HG03025 (cell line): ENCODE results near the gene IQCH.

ENCODE experiments used
- ATAC-seq: cut with Tn5 transposase; IDR thresholded peaks from one replicate; pipeline ENCODE4 v1.9.1; 2021; ENCODE audit warnings: mild to moderate bottlenecking, moderate library complexity; ENCODE audit not compliant: unreplicated experiment, low FRiP score

Gene IQCH

DNA sequence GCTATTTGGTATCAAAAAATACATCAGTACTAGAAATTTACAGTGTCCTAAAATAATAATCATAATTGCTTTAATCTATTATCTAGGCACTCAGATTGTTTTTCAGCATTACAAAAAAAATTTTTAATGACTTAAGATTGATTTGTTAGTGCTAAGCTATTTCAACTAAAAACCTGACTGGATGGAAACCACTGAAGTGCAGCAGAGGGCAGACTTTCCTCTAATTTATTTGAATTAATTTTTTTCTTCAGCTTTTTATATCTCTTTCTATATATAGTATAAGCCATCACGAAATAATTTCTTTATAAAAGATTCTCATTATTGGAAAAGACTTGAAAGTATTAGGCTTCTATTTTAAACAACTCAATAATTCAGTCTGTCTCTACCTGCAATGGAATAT lies 131.4 kb downstream of the IQCH start:
- no peak for ATAC-seq

DNA sequence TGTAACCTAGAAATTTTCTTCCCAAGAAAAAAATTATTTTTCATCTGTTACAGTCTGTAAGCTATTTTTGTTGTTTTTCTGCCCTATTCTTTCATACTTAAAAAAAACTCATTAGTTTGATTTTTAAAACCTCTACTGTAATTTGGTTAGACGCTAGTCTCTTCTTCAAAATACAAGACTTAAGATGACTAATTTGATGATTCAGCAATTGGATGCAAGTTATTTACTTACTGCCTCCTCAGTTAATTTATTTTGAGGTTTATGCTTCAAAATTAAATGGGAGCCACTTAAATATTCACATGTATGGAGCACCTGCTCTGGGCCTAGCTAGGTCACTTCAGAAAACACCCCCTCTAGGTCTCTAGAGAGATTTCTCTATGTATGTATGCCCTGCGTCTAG lies 132.4 kb downstream of the IQCH start:
- ATAC-seq: no peak

DNA sequence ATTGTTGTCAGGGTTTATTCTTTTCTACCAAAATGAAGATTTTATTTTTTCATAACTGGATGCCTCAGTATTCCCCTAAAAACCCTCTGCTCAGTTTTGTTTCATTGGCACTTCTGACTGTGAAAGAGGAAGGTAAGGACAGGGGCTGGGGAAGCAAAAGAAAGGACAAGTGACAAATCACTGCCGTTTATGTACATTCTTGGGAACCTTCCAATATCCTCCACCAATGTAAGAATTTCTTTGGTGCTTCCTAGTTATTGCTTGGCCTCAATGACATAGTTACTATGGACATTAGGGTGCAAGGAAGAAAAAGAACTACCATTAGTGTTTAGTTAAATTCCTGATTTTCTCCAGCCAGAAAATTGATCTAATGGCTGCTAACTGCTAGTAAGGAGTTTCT lies 135.4 kb downstream of the IQCH start:
- ATAC-seq: no peak

DNA sequence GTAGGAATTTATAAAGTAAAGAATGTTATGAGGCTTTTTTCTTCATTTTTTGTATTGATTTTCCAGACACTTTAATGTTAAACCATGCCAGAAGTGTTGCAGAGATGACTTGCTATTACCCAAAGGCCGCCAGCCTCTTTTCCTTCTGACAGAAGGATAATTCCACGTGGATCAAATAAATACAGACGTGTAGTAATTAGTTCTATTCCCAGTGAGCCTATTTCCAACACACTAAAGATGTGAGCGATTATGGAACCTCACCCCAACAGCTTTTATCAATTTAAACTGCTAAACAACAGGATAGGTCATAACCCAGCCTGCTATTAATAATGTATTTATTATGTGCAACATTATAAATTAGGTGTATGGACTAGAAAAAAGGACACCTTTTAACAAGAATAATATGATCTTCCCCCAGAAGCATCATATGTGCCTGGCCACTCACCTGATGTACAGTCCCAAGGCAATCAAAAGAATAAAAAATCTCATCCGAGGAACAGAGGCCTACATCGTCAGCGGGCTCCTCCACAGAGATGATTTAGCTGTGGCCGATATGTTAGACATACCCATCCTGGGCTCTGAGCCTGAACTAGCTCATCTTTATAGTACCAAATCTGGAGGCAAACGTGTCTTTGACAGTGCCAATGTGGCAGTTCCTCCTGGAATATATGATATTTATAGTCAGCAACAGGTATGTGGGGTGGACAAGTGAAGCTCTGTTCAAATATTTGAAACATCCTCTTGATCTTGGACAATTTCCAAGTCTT lies 140.5 kb downstream of the IQCH start:
- ATAC-seq: no peak

DNA sequence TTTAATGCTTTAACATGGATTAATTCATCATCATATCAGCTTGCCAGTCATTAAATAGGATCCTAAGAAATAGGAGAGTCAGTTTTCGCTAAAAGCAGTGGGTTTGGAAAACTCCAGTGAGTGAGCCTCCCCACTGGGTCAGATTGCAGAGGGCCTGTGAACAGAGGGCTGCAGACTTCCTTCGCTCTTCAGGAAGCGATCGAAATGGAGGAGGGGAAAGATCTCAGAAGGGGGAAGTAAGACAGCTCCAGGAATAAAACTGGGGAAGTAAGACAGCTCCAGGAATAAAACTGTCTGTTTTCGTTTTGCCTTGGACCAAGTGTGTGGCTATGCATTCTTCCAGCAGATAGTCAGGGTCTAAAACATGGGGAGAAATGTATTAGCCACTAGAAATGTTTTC lies 141.5 kb downstream of the IQCH start:
- ATAC-seq: no peak

DNA sequence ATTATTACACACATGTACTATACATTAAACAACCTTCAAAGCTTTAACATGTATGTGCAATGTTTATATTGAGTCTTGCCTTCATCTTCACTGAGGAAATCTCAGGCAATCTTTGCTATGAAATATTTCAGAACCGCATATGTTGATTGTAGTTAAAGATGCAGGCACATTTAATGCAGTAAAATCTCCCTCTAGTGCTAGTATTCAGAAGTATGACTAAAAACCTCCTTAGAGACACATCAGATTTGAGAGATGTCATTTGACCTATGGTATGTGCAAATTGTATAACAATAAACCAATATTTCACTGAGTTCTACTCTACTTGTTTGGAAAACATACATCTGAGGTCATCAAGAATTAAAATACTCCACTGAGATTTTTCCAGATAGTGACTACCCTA lies 142.6 kb downstream of the IQCH start:
- no peak for ATAC-seq

DNA sequence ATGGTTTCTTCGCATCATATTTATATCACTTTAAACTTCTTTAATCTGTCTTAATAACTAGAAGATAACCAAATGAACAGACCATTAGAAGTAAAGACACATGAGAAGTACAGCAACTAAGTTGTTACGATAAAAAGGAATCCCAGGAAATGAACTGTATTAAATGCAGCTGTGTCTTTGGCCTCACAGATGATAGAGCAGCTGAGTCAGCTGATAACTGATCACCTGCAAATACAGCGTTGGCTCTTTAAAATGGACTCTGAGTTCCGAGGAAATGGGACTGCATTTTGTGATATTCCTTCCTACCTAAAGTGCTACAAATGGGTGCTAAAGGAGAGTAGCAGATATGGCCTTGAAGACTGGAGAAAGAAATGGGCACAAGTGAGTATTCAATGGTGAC lies 145.3 kb downstream of the IQCH start:
- no peak for ATAC-seq

DNA sequence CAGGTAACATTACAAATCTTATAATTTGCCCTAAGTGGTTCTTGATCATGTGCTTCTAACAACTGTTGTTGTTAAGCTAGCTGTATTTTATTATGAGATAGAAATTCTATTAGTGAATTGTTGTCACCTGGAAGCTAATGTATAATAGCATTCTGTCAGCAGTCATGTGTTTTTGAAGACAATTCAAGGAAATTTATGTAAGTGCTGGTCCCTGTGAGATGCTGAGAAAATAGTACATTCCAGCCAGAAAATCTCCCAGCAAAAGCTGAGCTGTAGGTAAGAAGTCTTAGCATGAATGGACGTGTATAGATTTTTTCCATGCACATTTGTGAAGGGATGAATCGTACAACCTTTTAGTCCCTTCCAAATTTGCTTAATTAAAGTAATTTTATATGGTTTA lies 146.3 kb downstream of the IQCH start:
- ATAC-seq: no peak

DNA sequence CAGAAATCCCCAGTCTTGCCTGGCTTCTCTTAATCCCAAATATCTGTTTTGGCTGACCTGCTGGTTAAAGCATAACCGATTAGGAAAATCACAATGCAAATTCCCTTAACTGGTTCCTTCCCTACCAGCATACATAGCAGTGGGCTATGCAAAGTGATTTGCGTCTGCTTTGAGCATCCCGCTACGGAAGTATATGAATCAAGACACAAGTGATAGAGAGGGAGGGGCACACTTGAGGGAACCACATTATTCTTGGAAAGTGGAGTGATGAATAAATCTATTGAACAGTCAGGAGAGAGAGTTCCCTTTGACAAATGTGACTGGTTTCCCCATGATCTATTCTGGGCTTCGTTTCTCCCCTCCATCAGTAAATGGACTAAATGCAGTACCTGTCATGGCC lies 146.8 kb downstream of the IQCH start:
- ATAC-seq: no peak

DNA sequence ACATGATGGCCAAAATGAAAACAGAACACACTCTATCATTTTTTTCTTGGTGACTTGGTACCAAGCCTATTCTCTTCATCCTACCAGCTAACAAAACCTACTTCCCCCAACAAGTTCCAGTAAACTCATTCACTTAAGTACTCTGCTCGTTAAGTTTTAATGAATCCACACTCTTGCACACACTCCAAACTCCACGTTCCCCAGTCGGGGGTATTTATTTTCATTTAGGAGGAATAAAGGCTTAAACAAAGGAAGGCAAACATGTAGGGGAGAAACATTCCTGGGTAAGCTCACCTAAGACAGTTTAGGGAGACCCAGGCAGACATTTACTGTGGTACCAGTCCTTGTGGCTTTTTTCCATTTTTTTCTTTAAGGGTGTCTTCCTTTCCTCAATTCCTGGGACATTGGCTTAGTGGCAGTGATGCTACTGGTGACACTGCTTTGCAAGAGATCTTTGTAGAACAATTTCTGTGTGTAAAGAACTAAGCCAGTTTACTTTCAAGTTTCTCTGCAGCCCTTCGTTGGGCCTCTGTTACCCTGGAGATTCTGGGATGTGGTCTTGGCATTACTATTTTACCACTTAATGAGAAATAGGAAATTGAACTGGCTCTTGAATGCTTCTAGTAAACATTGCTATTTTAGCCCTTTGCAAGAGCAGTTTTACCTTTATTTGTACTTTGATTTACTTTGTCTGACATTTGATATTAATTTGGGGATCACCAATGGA lies 149.0 kb downstream of the IQCH start:
- ATAC-seq: no peak

DNA sequence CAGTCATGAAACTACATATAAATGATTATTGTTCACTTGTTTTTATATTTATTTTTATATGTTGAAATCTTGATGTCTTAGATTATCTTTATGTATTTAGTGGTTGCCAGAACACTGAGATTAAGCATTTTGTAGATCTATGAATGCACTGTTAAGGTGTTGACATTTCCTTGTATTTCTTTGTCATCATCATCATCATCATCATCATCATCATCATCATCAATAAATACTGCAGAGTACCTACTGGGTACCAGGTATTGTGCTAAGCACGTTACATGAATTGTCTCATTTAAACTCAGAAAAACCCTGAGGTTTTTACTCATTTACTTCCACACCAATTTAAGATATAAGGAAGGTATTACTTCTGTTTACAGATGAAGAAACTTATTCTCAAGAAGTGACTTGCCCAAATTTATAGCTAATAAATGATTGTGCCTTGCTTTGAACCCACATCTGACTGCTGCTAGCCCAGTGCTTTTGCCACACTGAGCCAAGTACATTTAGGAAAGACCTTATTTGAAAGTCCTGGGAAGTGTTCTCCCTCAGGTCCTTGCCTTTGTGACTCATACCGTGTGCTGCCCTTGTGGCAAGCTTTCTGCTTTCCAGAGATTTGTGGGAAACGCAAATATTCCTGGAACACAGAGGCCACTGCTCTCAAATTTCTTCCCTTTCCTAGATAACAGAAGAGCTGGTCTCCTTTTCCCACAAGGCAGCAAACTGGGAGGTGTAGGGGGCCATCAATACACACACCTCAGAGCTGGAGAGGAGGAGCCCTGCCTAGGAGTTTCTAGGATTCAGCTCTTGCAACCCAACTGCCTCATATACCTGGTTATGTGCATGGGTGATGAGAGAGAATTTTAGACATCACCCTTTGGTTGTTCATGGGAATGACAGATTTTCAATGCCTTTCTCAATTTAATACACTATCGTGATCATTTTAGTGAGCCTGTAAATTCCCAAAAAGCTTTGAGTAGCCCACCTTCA lies 150.9 kb downstream of the IQCH start:
- no peak for ATAC-seq

DNA sequence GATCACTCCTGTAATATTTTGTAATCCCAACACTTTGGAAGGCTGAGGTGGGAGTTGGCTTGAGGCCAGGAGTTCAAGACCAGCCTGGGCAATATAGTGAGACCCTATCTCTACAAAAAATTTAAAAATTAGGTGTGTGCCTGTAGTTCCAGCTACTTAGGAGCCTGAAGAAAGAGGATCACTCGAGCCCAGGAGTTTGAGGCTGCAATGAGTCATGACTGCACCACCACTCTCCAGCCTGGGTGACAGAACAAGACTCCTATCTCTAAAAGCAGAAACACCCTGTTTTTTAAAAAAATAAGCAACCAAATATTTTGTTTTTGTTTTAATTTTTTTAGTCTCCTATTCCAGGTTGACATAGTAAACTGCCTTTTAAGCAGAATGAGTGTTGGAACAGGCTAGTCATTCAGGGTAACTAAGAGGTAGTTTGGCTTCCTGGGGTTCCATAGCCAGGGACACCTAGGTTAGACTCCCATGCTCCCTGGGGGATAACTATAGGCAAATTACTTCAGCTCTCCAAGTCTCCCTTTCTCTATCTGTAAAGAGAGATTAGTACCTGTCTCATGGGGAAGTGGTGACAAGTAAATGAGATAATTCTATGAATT lies 151.8 kb downstream of the IQCH start:
- no peak for ATAC-seq

DNA sequence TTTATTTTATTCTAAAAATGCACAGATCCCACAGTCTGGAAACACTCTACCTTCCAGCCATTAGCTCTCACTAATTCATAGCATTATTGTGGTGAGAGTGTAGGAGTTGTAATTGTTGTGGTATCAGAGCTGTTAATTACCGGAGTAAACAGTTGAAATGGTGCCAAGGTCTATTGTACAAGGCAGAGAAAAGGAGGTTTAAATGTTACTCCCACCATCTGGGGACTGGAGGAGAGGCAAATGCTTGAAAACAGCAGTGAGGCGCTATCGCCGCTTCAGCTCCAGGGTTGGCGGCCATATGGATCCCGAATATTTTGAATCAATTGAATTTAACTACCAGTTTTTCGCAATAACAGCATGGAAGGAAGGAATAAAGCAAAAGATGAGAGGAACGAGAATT lies 153.2 kb downstream of the IQCH start:
- no peak for ATAC-seq

DNA sequence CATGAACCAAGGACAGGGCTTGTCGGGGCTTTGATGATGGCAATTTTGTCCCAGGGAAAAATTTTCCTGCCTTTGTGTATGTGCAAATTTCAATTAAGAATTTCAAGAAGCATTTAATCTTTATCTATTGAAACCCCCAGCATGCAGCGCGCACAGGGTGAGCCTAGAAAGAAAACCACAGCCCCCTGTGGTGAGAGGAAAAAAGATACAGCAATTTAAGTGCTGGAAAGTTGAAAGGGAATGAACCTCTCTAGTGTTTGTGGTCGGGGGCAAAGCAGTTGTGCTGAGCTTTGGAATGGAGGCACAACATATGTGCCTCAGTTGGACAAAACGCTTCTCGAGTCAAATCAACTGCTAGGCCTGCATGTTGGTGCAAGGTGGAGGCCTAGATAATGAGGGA lies 154.6 kb downstream of the IQCH start:
- no peak for ATAC-seq

DNA sequence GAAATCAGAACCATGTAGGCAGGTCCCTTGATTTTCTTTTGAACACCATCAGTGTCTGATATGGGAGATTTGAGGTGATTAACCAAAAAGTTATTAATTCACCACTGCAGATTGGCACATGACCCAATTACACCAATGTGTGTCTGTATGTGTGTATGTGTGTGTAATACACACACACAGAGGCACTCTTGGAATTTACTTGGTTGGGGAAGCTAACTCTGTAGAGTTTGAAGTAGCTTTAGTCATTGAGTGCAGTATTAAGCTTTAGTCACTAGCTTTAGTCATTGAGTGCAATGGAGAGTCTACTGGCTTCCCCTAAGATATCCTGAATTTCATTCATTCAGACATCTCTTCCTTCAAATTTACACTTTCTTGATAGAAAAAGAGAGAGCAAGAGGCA lies 156.9 kb downstream of the IQCH start:
- no peak for ATAC-seq

DNA sequence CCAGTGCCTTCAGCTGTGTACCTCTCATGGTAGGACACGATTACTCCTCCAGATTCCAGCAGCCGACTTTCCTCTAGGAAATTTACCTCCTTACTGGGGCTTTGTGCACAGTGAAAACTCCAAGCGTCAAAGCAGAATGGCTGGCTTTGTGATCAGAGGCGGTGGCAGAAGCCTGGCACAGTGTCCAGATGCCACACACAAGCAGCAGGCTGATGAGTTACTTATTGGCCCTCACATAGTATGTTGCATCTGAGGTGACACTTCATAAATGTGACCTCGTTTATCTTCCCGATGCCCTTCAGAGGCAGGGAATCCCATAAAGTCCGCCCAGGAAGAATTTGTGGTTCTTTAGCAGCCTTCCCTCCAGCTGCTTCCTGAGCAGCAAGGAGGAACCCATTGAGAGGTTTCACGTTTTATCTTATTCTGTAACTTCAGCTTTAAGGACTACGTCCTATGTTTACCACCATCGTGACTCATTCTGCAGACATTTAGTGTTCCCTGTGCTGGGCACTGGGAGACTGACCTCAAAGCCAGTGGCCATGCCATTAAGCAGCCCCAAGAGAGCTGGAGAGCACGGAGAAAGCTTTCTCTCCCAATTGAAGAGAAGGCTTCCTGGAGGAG lies 159.3 kb downstream of the IQCH start:
- no peak for ATAC-seq

DNA sequence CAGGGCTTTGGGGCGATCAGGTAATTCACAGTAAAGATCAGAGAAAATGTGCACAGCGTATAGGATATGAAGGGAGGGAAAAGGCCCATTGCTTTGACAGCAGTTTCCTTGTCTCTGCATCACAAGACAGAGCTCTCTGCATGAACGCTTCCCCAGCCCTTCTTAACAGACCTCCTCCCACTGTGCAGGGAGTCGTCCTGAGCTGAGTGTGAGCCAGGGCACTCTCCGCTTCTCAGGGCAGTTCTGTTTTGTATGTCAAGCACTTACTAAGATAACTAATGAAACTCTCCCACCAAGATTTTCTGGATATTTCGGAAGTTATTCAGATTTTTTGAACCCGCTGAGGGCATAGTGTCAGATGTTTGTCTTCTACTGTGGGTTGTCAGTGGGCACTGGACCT lies 160.6 kb downstream of the IQCH start:
- no peak for ATAC-seq

DNA sequence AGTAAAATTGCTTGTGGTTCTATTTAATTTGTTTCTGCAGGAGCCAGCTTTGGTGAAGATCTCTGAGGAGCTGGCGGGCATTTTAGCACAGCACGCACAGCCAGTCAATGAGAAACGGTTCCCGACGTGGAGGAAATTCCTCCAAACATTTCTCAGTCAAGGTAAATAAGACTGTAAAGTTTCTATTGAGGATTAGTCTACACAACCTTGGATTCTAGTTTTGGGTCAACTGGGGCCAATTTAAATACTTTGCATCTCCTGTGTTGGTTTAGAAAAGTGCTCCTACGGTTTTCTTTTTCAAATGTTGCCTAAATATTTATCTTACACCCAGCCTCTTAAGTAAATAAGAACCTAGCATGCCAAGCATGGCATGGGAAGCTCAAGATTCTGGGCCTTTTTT lies 162.3 kb downstream of the IQCH start:
- ATAC-seq: no peak

DNA sequence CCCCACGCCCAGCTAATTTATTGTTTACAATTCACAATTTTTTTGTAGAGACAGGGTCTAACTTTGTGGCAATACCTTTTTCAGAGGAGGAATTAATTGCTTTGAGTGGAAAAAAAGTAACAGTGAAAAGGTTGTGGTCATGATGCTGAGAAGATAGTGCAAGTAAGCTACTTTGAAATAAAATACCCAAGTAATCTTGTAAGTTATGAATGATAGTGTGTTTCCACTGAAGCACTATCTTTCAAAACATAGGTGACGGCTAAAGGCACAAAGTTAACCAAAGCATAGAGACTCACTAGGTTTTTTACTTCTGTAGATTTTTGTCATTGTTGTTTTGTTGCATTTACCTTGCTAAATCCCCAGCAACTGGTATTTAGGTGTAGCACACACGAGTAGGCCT lies 165.1 kb downstream of the IQCH start:
- ATAC-seq: no peak

DNA sequence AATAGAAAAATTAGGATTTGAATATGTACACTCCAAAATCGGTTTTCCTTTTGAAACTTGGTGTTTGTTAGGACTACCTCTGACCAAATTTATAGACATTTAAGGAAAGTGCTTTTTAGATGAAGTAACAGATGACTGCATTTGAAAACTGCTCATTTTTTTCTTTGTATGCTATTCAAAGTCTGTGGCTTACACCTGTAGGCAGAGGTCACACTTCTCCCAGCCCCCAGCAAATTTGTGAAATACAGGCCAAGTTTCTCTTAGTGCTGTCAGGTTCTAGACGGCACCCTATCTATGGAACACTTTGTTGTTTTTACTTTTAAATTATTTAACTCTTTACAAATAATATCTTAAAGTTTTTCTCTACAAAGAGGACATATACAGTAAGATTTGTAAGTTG lies 165.6 kb downstream of the IQCH start:
- ATAC-seq: no peak
